Astrocyte of the cerebellum (primary cell): ENCODE results near the gene NEXMIF.

Experiments used
- DNase-seq: peaks from one replicate; pipeline ENCODE4 v3.0.0-alpha.2; 2011; ENCODE audit warnings: low read depth
- H3K4me3 ChIP-seq: 2 replicates; pipeline ENCODE4 v1.5.1; 2011; ENCODE audit warnings: mild to moderate bottlenecking, low read depth, low read length, moderate library complexity
- in situ Hi-C: cut with HindIII; loops from 2 replicates; pipeline ENCODE4 v1.10.0; 2017; ENCODE audit warnings: low sequenced_read_pairs
- TF ChIP-seq, protein P1 (sequence below): IDR thresholded peaks from 2 replicates; pipeline ENCODE4 v1.5.1; 2012; ENCODE audit warnings: low read length, low read depth, moderate library complexity, mild to moderate bottlenecking; ENCODE audit errors: missing control alignments

NEXMIF gene

DNA sequence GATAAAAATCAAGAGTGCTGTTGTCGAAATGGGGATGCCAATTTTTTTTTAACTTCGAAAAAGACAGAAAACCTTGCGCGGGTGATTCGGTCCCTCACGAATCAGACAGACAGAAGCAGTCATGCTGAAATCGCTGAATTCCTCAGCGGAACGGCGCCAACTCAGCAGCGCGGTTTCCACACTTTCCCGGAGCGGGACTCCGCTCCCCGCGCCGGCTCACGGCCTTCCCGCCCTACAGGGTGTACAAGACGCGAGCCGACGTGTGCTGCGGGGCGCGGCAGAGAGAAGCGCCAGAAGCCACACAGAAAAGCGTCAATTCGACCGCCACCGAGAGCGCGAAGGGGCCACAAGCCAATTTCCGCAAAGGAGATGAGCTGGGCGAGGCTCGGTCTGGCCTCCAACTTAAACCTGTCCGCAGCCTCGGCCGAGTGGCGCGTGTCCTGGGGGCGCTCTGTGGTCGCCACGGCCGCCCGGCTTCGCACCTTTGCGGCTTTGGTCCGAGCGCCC, 1.3 kb downstream of the NEXMIF start:
- H3K4me3 ChIP-seq = peak overlapping the region; percentile 32
- TF ChIP-seq, protein P1, sequence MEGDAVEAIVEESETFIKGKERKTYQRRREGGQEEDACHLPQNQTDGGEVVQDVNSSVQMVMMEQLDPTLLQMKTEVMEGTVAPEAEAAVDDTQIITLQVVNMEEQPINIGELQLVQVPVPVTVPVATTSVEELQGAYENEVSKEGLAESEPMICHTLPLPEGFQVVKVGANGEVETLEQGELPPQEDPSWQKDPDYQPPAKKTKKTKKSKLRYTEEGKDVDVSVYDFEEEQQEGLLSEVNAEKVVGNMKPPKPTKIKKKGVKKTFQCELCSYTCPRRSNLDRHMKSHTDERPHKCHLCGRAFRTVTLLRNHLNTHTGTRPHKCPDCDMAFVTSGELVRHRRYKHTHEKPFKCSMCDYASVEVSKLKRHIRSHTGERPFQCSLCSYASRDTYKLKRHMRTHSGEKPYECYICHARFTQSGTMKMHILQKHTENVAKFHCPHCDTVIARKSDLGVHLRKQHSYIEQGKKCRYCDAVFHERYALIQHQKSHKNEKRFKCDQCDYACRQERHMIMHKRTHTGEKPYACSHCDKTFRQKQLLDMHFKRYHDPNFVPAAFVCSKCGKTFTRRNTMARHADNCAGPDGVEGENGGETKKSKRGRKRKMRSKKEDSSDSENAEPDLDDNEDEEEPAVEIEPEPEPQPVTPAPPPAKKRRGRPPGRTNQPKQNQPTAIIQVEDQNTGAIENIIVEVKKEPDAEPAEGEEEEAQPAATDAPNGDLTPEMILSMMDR = no peak

DNA sequence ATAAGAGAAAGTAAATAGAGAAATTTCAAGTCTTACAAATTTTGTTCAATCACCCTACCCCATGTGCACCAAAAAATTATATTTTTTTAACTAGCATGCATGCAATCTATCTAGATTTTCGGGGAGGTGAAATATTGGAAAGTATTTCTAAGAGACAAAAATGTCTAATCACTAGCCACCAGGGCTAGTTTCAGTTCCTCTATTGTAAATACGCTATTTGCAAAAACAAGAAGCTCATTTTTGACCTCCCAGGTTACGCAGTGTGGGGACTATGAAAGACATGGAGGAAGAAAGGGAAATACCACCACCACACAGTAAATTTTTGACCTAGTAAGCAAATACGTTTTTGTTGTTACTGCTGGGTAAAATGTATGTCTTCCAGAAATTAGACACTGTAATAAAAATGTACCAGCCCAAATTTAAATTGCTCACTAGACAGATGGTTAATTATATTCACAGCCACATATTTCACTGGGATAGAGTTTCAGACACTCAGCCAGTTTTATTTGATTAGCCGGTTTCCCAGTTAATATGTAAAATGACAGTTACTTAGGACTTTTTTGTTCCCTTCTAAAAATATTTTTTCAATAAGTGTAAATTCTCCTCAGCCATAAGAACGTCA, 2.2 kb downstream of the NEXMIF start:
- DNase-seq = no peak
- in situ Hi-C loops = no loop called here
- TF ChIP-seq, protein P1 = no peak
- no peak overlapping the region for H3K4me3 ChIP-seq

More for the DNA sequence above, 1.3 kb downstream of the NEXMIF start:
- DNase-seq = no peak
- in situ Hi-C loops = no loop called here

DNA sequence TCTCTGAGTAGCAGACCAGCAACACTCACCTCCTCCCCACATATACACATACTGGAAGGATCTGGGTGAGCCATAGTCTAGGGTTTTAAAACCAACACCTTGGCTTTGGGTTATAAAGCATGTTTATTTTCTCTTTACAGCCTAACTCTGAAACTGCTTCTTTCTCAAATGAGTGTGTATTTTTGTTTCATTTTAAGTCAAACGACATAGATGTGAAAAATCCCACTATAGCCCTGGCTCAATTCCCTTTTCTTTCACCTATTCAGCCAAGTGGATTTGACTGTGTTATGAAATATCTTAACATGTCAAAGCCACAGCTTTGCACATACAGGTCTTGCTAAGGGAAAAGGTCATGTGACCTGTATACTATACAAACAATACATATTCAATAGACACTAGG, 13.8 kb downstream of the NEXMIF start:
- in situ Hi-C loops = no loop called here
- DNase-seq = no peak
- TF ChIP-seq, protein P1 = no peak
- no peak overlapping the region for H3K4me3 ChIP-seq

DNA sequence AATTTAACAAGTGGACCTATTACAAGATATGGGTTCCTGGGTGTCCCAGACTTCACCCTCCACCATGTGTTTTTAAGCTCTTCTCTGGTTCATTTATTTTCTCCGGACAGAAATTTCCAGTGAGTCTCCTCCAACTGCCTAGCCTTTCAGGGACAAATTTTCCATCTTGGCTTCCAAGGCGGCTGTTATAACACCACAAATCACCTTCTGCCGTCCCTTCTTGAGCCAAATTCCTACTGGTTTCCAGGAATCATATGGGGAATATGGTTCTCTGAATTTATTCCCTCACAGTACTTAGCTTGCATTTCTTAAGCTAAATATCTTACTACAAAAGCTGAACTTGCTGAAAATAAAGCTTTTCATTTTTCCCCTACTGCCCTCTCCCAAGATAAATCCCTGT, 18.8 kb downstream of the NEXMIF start:
- no peak for DNase-seq
- no peak overlapping the region for H3K4me3 ChIP-seq
- in situ Hi-C loops = no loop called here
- TF ChIP-seq, protein P1 = no peak

DNA sequence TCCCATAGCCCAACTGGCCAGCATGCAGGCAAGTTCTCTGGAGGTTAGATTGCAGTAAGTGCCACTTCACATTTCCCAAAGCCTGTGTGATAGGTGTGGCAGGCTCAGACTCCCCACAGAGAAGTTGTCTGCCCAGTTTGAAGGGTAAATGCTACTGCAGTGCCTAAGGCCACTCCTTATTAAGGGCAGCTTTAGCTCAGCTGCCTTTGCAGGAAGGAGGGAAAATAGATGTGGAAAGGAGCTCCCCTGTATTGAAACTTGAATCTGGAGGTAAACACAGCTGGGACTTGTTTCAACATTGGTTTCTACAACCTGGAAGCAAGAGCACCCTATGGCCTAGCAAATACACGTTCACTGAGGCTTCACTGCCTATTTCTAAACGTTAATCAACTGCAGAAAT, 22.4 kb downstream of the NEXMIF start:
- TF ChIP-seq, protein P1 = no peak
- in situ Hi-C loops = no loop called here

DNA sequence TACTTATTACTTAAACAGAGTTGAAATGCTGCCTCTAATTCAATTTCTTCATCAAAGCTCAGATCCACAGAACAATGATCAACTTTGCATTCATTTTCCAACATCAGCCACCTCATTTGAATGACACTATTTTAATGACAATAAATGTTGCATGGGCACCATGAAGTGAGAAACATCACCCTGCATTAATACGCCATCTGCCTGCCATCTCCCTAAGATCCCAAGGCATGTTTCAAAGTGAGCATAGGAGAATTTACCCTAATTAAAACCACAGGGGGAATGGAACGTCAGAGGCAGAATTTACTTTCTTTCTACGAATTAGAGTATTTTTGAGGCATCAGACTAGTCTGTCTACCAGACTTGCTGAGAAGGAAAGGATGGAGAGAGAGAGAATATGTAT, 32.7 kb downstream of the NEXMIF start:
- no peak overlapping the region for H3K4me3 ChIP-seq
- in situ Hi-C loops = no loop called here
- TF ChIP-seq, protein P1 = no peak
- DNase-seq = no peak

More for the DNA sequence above, 22.4 kb downstream of the NEXMIF start:
- H3K4me3 ChIP-seq = no peak overlapping the region
- no peak for DNase-seq
